MCF 10A (cell line): ENCODE data around the gene EPGN. TPM values are rescaled to one million over a fixed set of nuclear protein-coding genes. Genes with fewer than 3 reads are reported as not detected.

Experiments used
- BruUV-seq: library from RNA; stranded (reverse); fragments of 400-500 nt; replicated peaks from 2 replicates; lab custom pipeline; 2021; lab: Mats Ljungman, UMichigan
- CTCF ChIA-PET: fragments of 300-600 bp; sonication (Branson Sonifier 250); formaldehyde crosslinking; extraction: SDS; loops from one replicate; lab custom pipeline; 2021; ENCODE audit warnings: antibody characterized with exemption, inconsistent platforms; lab: Yijun Ruan, JAX
- POLR2A ChIA-PET: fragments of 300-600, 350-650 bp; sonication (Branson Sonifier 250); formaldehyde crosslinking; extraction: SDS; loops from one replicate; lab custom pipeline; 2020; ENCODE audit warnings: antibody characterized with exemption, inconsistent platforms; lab: Yijun Ruan, JAX
- DNase-seq: peaks from one replicate; pipeline ENCODE4 v3.0.0-alpha.2; 2018; ENCODE audit not compliant: unreplicated experiment
- H3K27ac Mint-ChIP-seq: one replicate; pipeline ENCODE4 v1.8.0; 2022; ENCODE audit warnings: mild to moderate bottlenecking, low read depth, mixed read lengths; ENCODE audit not compliant: unreplicated experiment
- H3K27me3 Mint-ChIP-seq: one replicate; pipeline ENCODE4 v1.8.0; 2022; ENCODE audit warnings: mixed read lengths; ENCODE audit not compliant: insufficient read depth, unreplicated experiment
- H3K36me3 Mint-ChIP-seq: one replicate; pipeline ENCODE4 v1.8.0; 2022; ENCODE audit warnings: mild to moderate bottlenecking, moderate library complexity, mixed read lengths; ENCODE audit not compliant: insufficient read depth, unreplicated experiment
- H3K4me1 Mint-ChIP-seq: one replicate; pipeline ENCODE4 v1.8.0; 2022; ENCODE audit warnings: mixed read lengths; ENCODE audit not compliant: insufficient read depth, unreplicated experiment
- H3K4me3 Mint-ChIP-seq: one replicate; pipeline ENCODE4 v1.8.0; 2022; ENCODE audit warnings: mild to moderate bottlenecking, moderate library complexity, mixed read lengths; ENCODE audit not compliant: unreplicated experiment
- H3K9me3 Mint-ChIP-seq: one replicate; pipeline ENCODE4 v1.8.0; 2022; ENCODE audit warnings: mixed read lengths; ENCODE audit not compliant: unreplicated experiment
- CTCF ChIP-seq: fragments of 200-600 bp; IDR thresholded peaks from one replicate; pipeline ENCODE4 v1.8.0; 2022; ENCODE audit warnings: antibody characterized with exemption, mild to moderate bottlenecking; ENCODE audit not compliant: unreplicated experiment
- intact Hi-C: fragments of 100-400 bp; cut with micrococcal nuclease; formaldehyde crosslinking; loops from 2 replicates; pipeline ENCODE4 v1.14.1; 2022
- total RNA-seq: library from RNA; stranded (reverse); gene quantifications from 2 replicates; pipeline ENCODE4 v1.2.3, GENCODE V29; 2022

Gene EPGN
- total RNA-seq, 1 experiment from 2014 or later = 129 TPM

- Mint-ChIP-seq H3K27ac (peak overlapping the region; percentile 59), H3K4me1 (peaks cover 27% of the 10 kb centered on the region), H3K27me3 (no peaks in the 10 kb centered on the region), H3K9me3 (no peaks in the 10 kb centered on the region), H3K4me3 (no peak overlapping the region), H3K36me3 (peaks cover 12% of the 10 kb centered on the region)
- BruUV-seq = no TSS peak
- no peak for DNase-seq
- TF ChIP-seq CTCF = no peak
- POLR2A ChIA-PET = interaction anchor here (0.8 to 5.8 kb wide), 11 partner anchors 9 to 111 kb away, joined by 3 to 39 read pairs (median 5); partner anchors contain the start of genes EPGN and MTHFD2L
- intact Hi-C loops = loop anchor here (1.0 kb wide), 1 partner anchor 37 kb away; no protein-coding TSS in a partner anchor
- CTCF ChIA-PET = interaction anchor here (0.6 kb wide), 2 partner anchors 36 to 80 kb away, joined by 3 read pairs; no protein-coding TSS in a partner anchor
These were observed 39.6 kb upstream of the EPGN start for GRCh38 chr4:74268643-74269042.

GRCh38 chr4:74278490-74278889, 29.8 kb upstream of the EPGN start:
- intact Hi-C loops = no loop called here
- no peak for DNase-seq
- TF ChIP-seq CTCF = no peak
- no peaks in the 10 kb centered on the region for H3K27me3 Mint-ChIP-seq
- ChIA-PET CTCF (interaction anchor here (1.2 to 1.8 kb wide), 2 partner anchors 18 to 30 kb away, joined by 3 to 4 read pairs; partner anchors contain the start of gene EPGN), POLR2A (interaction anchor here (1.8 to 2.4 kb wide), 3 partner anchors 10 to 29 kb away, joined by 5 to 7 read pairs (median 6); partner anchors contain the start of gene EPGN)
- H3K4me3 Mint-ChIP-seq = no peak overlapping the region
- H3K36me3 Mint-ChIP-seq = peaks cover 24% of the 10 kb centered on the region
- no TSS peak for BruUV-seq
- no peak overlapping the region for H3K27ac Mint-ChIP-seq
- peaks cover 13% of the 10 kb centered on the region for H3K4me1 Mint-ChIP-seq
- no peaks in the 10 kb centered on the region for H3K9me3 Mint-ChIP-seq

GRCh38 chr4:74279716-74280115, 28.6 kb upstream of the EPGN start:
- no TSS peak for BruUV-seq
- POLR2A ChIA-PET = interaction anchor here (0.7 to 2.4 kb wide), 4 partner anchors 11 to 41 kb away, joined by 3 to 6 read pairs (median 4); no protein-coding TSS in a partner anchor

More at GRCh38 chr4:74279716-74280115, 28.6 kb upstream of the EPGN start:
- H3K27ac Mint-ChIP-seq = no peak overlapping the region
- no peak for TF ChIP-seq CTCF
- no peak overlapping the region for H3K4me3 Mint-ChIP-seq
- peaks cover 29% of the 10 kb centered on the region for H3K36me3 Mint-ChIP-seq
- peaks cover 21% of the 10 kb centered on the region for H3K4me1 Mint-ChIP-seq
- intact Hi-C loops = no loop called here
- DNase-seq = no peak
- no peaks in the 10 kb centered on the region for H3K9me3 Mint-ChIP-seq
- H3K27me3 Mint-ChIP-seq = no peaks in the 10 kb centered on the region
- CTCF ChIA-PET = interaction anchor here (1.2 to 1.8 kb wide), 2 partner anchors 29 to 40 kb away, joined by 3 to 4 read pairs; partner anchors contain the start of gene EPGN
